ENCODE measurements around the gene TBC1D20.

TBC1D20 gene

DNA sequence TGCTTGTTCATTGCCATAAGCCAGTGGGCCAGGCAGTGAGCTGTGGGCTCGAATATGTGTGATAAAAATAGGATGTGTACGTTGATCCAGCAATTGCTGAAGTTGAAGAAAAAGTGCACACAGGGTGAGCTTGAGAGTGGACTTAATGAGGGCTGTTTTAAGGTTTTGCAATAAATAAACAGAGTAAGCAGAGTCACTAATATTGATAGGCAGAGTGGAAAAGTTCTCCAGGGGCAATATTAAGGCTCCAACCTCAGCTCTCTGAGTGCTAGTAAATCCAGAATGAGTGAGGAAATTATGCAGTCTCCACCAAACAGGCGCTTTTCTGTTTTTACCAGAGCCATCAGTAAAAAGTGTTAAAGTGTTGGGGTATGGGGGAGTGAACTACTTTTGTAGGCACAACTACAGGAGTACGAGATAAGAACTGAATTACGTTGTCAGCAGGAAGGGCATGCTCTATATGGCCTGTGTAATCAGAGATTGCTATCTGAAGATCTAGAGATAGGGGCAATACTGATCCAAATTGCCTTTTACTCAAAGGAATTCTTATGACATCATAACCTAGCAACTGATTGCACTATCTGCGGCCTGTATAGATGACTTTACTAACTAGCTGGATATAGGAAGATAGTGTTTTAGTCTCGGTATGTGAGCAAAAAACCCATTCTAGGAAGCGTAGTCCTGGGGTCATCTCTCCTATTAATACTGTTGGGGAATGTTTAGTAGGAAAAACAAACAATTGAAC, 7.6 kb upstream of the TBC1D20 start:
- ATAC-seq: no peak
- TF ChIP-seq, protein P1, sequence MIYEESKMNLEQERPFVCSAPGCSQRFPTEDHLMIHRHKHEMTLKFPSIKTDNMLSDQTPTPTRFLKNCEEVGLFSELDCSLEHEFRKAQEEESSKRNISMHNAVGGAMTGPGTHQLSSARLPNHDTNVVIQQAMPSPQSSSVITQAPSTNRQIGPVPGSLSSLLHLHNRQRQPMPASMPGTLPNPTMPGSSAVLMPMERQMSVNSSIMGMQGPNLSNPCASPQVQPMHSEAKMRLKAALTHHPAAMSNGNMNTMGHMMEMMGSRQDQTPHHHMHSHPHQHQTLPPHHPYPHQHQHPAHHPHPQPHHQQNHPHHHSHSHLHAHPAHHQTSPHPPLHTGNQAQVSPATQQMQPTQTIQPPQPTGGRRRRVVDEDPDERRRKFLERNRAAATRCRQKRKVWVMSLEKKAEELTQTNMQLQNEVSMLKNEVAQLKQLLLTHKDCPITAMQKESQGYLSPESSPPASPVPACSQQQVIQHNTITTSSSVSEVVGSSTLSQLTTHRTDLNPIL (CRISPR knock-in tag; IDR thresholded peaks at IDR 0.05; ENCODE audit: low read depth): no peak
- no peak for TF ChIP-seq BACH2 (CRISPR knock-in tag; IDR thresholded peaks at IDR 0.05; ENCODE audit: borderline replicate concordance)
- no peak for TF ChIP-seq PPARA (CRISPR knock-in tag; IDR thresholded peaks at IDR 0.05; ENCODE audit: borderline replicate concordance)
- no peak for TF ChIP-seq ZNF70 (CRISPR knock-in tag; IDR thresholded peaks at IDR 0.05)
- no peak for TF ChIP-seq ARNTL (CRISPR knock-in tag; IDR thresholded peaks at IDR 0.05; ENCODE audit: borderline replicate concordance, low read depth)
- TF ChIP-seq CSDC2 (CRISPR knock-in tag; IDR thresholded peaks at IDR 0.05): no peak
- TF ChIP-seq, protein P2, sequence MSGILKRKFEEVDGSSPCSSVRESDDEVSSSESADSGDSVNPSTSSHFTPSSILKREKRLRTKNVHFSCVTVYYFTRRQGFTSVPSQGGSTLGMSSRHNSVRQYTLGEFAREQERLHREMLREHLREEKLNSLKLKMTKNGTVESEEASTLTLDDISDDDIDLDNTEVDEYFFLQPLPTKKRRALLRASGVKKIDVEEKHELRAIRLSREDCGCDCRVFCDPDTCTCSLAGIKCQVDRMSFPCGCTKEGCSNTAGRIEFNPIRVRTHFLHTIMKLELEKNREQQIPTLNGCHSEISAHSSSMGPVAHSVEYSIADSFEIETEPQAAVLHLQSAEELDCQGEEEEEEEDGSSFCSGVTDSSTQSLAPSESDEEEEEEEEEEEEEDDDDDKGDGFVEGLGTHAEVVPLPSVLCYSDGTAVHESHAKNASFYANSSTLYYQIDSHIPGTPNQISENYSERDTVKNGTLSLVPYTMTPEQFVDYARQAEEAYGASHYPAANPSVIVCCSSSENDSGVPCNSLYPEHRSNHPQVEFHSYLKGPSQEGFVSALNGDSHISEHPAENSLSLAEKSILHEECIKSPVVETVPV (CRISPR knock-in tag; IDR thresholded peaks at IDR 0.05): no peak
- TF ChIP-seq, protein P3, sequence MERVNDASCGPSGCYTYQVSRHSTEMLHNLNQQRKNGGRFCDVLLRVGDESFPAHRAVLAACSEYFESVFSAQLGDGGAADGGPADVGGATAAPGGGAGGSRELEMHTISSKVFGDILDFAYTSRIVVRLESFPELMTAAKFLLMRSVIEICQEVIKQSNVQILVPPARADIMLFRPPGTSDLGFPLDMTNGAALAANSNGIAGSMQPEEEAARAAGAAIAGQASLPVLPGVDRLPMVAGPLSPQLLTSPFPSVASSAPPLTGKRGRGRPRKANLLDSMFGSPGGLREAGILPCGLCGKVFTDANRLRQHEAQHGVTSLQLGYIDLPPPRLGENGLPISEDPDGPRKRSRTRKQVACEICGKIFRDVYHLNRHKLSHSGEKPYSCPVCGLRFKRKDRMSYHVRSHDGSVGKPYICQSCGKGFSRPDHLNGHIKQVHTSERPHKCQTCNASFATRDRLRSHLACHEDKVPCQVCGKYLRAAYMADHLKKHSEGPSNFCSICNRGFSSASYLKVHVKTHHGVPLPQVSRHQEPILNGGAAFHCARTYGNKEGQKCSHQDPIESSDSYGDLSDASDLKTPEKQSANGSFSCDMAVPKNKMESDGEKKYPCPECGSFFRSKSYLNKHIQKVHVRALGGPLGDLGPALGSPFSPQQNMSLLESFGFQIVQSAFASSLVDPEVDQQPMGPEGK (CRISPR knock-in tag; IDR thresholded peaks at IDR 0.05; ENCODE audit: borderline replicate concordance): no peak
- no peak for TF ChIP-seq SNAI2 (CRISPR knock-in tag; IDR thresholded peaks at IDR 0.05)
- no peak for TF ChIP-seq ESRRG (CRISPR knock-in tag; IDR thresholded peaks at IDR 0.05)

DNA sequence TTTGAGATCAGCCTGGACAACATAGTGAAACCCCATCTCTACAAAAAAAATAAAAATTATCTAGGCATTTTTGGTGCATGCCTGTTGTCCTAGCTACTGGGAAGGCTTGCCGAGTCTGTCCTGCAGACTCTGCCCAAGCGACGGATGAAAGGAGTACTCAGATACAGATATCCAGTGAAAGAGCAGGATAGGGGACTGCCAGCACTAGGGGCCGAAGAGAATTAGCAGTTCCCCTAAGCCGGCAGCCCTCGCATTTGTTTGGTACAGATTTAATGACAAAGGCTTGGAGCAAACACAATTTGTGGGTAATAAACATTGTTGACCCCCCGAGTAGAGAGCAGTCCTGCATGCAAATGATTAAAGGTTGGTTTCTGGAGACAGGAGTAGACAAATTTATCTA, 5.4 kb upstream of the TBC1D20 start:
- no peak for ATAC-seq
- TF ChIP-seq ARNTL (CRISPR knock-in tag; IDR thresholded peaks at IDR 0.05; ENCODE audit: borderline replicate concordance, low read depth) (no peak), RARB (CRISPR knock-in tag; IDR thresholded peaks at IDR 0.05) (no peak), ESRRG (CRISPR knock-in tag; IDR thresholded peaks at IDR 0.05) (no peak), ZC3H10 (CRISPR knock-in tag; IDR thresholded peaks at IDR 0.05) (no peak), GLIS3 (CRISPR knock-in tag; IDR thresholded peaks at IDR 0.05) (no peak), ISL1 (CRISPR knock-in tag; IDR thresholded peaks at IDR 0.05) (no peak), TCF4 (CRISPR knock-in tag; IDR thresholded peaks at IDR 0.05; ENCODE audit: borderline replicate concordance) (no peak), CSDC2 (CRISPR knock-in tag; IDR thresholded peaks at IDR 0.05) (no peak), BACH2 (CRISPR knock-in tag; IDR thresholded peaks at IDR 0.05; ENCODE audit: borderline replicate concordance) (no peak), ZFP30 (CRISPR knock-in tag; IDR thresholded peaks at IDR 0.05) (no peak), ZNF70 (CRISPR knock-in tag; IDR thresholded peaks at IDR 0.05) (no peak)
- TF ChIP-seq, protein P1 (CRISPR knock-in tag; IDR thresholded peaks at IDR 0.05; ENCODE audit: low read depth): no peak
- TF ChIP-seq, protein P4, sequence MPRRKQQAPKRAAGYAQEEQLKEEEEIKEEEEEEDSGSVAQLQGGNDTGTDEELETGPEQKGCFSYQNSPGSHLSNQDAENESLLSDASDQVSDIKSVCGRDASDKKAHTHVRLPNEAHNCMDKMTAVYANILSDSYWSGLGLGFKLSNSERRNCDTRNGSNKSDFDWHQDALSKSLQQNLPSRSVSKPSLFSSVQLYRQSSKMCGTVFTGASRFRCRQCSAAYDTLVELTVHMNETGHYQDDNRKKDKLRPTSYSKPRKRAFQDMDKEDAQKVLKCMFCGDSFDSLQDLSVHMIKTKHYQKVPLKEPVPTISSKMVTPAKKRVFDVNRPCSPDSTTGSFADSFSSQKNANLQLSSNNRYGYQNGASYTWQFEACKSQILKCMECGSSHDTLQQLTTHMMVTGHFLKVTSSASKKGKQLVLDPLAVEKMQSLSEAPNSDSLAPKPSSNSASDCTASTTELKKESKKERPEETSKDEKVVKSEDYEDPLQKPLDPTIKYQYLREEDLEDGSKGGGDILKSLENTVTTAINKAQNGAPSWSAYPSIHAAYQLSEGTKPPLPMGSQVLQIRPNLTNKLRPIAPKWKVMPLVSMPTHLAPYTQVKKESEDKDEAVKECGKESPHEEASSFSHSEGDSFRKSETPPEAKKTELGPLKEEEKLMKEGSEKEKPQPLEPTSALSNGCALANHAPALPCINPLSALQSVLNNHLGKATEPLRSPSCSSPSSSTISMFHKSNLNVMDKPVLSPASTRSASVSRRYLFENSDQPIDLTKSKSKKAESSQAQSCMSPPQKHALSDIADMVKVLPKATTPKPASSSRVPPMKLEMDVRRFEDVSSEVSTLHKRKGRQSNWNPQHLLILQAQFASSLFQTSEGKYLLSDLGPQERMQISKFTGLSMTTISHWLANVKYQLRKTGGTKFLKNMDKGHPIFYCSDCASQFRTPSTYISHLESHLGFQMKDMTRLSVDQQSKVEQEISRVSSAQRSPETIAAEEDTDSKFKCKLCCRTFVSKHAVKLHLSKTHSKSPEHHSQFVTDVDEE (CRISPR knock-in tag; IDR thresholded peaks at IDR 0.05): no peak
- TF ChIP-seq, protein P2 (CRISPR knock-in tag; IDR thresholded peaks at IDR 0.05): no peak
- TF ChIP-seq, protein P5, sequence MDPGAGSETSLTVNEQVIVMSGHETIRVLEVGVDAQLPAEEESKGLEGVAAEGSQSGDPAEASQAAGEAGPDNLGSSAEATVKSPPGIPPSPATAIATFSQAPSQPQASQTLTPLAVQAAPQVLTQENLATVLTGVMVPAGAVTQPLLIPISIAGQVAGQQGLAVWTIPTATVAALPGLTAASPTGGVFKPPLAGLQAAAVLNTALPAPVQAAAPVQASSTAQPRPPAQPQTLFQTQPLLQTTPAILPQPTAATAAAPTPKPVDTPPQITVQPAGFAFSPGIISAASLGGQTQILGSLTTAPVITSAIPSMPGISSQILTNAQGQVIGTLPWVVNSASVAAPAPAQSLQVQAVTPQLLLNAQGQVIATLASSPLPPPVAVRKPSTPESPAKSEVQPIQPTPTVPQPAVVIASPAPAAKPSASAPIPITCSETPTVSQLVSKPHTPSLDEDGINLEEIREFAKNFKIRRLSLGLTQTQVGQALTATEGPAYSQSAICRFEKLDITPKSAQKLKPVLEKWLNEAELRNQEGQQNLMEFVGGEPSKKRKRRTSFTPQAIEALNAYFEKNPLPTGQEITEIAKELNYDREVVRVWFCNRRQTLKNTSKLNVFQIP (CRISPR knock-in tag; IDR thresholded peaks at IDR 0.05; ENCODE audit: borderline replicate concordance, low read depth): no peak
- TF ChIP-seq, protein P3 (CRISPR knock-in tag; IDR thresholded peaks at IDR 0.05; ENCODE audit: borderline replicate concordance): no peak
